ENCODE data around the gene IER2.

The IER2 gene

DNA sequence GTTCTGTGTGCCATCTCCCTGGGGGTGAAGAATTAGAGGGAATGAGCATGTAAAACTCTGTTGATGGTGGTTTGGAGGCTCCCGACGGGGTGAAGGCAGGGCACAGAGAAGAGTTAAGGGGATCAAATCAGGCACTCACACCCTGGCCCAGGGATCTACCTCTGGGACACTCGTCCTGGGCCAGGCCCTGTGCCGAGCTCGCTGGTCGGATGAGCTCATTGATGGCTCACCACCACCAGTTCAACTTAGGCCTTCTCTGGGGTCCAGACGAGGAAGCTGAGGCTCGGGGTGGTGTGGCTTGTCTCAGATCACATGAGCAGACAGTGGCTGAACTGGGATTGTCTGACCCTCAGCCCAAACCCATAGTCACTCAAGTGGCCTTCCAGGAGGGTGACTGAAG is 30.6 kb upstream of the IER2 start:
- no peak for ATAC-seq

DNA sequence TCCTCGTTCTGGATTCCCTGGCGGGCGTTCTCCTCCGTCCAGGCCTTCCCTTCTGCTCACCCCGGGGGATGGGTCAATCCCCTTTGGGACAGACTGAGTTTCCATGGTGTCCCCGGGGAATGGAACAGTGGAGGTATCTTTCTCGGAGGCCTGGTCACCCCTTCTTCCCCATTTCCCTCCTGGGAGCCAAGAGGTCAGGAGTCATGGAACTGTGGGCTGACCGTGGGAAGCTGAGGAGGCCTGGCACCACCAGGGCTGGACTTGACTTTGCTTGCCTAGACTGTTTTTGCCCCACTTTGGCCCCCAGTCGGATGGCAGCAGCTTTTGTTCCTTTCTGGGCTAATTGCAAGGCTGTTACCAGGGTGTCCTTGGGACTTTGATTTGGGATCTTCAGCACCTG is 30.2 kb upstream of the IER2 start:
- no peak for ATAC-seq

DNA sequence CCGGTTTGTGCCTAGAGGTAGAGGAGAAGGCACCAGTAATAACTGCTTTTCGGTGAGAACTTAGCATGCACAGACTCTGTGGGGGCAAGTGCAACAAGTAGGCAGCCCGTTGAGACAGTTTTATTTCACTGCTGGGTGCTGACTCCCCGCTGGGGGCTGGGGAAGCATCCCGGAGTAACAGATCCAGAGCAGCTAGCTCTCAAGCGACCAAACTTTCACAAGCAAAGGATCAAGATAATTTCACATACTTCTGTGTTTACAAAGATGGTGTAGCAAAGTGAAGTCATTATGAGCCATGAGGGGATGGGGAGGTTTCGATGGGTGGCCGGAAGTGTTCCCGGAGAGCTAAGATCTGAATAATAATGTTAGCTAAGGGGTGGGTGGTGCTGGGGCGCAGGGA is 29.4 kb upstream of the IER2 start:
- ATAC-seq = no peak

DNA sequence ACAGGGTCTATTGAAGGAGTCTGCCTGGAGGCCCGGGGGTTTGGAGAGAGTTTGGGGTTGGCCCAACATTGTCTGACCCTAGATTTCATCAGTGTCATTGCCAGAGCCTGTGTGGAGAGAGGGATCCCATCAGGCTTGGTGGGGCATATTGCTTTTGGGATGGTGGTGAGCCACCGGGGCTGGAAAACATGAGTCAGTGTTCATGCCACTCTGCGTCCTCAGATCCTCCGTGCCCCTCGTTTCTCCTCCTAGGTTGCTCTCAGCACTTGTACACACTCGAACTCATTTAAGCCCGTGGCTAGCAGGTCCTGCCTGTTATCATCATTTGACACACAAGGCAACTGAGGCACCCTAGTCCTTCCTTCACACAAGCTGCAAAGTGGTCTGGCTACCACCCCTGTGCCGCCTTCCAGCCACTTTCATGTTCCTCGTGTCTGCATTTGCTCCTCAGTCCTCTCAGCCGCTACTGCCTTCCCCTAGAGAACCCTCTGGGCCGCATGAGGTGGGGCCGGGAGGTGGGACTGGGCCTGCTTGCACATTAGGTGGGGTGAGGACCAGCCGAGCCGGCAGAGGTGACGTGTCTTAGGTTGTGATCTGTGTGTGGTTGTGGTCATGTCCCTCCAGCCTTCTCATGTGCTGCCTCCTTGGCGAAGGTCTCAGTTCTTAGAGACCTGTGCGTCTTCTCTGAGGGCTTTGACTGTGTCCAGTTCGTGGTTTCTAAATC is 28.5 kb upstream of the IER2 start:
- no peak for ATAC-seq

DNA sequence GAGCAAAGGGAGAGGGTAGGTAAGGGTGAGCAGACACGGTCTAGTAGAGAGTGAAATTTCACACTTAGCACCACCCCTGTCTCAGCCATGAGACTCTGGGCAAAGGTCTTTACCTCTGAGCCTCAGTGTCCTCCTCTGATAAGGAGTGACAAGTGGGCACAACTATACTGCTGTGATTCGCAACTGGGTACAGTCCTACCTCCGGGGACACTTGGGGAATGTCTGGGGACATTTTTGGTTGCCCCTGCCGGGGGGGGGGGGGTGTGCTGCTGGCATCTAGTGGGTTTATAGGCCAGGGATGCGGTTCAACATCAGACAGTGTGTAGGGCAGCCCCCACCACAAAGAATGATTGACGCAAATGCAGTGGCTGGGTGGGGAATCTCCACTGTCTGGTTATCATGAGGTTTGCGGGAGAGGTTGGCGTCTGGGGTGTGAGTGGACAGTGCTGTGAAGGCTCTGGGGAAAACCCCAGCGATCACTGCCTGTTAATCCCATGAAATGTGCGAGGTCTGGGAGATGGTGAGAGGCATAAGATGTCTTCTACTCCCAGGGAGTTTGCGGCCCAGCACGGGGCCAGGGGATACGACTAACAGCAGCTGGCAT is 27.8 kb upstream of the IER2 start:
- ATAC-seq = no peak

DNA sequence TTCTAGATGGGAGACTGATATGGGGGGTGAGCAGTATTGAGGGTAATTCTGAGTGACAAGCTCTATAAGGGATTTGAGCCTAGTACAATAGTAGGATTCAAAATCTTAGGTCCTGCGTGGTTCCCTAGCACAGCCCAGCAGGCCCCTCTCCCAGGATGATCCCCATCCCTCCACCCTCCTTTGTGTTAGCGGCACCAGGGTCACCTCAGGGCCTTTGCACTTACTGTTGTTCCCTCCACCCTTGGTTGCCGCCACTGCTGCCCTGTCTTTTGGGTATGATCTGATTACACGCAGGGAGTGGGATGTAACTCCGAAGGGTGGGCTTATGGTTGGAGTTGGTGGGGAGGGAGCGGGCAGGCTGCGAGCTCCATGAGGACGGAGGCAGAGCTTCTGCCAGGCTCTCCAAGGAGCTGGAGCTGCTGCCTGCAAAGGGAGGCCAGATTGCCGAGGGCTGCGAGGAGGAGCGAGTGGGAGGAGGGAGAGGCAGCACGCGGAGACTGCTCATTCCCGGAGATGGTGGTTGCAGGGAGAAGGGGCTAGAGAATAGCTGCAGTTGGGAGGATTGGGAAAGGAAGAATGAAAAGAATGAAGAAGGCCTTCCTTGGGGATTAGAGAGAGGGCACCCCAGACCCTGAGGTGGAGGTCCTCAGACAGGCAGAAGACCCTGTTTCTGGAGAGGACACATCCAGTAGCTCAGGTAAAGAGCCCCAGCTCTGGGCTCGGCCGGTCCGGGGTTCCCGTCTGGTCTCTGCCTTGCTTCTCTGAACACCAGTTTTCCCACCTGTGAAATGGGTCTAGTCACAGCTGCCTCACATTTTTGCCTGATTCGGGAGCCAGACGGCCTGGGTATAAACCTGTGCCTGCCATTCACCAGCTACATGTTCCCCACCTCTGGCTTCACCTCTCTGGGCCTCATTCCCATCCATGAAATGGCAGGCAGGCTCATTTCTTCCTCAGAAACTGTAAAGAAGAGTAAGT is 26.9 kb upstream of the IER2 start:
- no peak for ATAC-seq

DNA sequence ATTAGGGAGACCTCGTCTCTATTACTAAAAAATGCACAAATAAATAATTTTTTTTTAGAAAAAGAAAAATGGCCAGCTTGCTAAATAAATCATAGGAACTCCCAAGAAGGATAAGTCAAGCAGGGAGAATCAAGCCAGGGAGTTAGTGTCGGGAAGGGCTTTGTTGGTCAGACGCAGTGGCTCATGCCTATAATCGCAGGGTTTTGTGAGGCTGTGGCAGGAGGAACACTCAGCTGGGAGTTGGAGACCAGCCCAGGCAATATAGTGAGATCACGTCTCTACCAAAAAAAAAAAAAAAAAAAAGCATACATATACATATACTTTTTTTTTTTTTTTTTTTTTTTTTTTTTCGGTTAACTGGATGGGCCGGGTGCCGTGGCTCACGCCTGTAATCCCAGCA is 23.2 kb upstream of the IER2 start:
- no peak for ATAC-seq

DNA sequence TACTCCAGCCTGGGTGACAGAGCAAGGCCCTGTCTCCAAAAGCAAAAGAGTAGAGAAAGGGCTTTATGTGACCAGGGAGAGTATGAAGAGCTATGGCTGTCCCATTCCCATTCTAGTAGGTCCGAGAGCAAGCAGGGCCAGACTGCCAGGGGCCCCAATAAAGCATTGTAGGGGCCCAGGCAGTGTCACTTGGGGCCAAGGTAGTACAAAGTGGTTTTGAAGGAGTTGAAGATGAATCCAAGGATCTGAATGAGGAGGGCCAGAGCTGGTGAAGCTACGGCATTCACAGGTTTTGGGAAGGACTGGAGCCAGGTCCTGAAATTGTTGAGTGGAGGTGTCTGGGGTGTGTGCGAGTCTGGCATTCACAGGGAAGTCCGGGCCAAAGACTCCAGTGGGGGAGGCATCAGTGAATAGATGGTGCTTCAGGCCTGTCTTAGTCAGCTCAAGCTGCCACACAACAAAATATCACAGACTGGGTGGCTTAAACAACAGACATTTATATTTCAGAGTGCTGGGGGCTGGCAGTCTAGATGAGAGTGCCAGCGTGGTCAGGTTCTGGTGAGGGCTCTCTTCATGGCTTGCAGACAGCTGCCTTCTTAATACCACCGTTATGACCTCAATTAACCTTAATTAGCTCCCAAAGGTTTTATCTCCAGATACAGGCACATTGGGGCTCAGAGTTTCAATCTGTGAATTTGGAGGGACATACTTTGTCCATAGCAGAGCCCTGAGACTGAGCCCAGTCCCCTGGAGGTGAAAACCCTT is 22.2 kb upstream of the IER2 start:
- ATAC-seq = no peak

DNA sequence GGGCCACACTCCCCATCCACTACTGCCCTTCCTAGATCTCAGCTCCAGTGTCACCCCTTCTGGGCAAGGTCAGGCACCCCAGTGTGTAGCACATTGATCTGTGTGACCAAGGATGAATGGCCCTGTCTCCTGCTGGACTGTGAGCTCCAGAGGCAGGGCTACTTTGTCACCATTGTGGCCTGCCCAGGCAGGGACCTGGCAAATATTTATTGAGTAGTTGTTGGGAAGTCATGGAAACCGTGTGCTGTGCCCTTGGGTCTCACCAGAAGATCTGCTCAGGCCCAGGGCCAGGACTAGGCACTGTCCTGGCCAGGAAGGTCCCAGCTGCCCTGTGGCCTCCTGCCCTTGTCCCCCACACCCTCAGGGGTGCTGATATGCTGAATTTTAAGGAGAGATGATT is 21.6 kb upstream of the IER2 start:
- ATAC-seq = no peak

DNA sequence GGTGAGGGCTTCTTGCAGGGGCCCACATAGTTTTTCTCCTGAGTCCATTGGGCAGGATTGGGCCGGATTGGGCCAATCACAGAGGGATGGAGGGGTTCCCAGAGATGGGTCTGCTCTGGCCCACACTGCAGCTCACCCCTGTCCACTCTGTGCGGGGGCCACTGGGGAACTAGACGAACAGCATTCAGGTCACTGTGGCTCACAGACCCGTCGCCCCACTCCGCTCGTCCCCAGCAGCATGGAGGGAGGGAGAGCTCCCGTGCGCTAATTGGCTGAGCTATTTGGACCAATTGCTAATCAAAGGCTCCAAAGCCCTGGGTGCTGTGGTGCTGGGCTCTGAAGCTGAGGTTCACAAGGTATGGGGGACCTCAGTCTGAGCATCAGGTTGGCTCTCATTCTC is 20.8 kb upstream of the IER2 start:
- ATAC-seq = no peak

DNA sequence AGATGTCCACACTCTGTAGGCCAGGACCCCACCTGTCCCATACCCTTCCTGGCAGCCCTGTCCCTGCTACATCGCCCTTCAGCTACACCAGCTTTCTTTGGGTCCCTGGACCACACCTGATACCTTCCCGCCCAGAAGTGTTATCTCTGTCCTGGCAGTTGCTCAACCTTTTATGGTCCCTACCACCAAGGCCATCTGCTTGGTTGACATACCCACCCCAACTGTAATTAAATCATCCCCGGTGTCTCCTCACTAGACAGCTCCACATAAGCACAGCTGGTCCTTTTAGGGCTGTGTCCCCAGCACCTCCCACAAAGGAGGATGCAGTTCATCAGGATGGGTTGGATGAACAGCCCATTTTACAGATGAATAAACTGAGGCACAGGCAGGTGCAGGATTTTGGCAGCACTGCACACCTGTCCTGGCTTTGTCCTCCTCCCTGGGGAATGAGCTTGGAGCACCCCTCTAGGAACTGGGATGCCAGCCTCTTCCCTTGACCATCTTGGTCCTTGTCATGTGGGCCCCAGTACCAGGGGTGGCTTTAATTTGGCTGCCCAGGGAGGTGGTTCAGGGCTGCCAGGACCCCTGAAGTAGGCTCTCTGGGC is 19.2 kb upstream of the IER2 start:
- no peak for ATAC-seq

DNA sequence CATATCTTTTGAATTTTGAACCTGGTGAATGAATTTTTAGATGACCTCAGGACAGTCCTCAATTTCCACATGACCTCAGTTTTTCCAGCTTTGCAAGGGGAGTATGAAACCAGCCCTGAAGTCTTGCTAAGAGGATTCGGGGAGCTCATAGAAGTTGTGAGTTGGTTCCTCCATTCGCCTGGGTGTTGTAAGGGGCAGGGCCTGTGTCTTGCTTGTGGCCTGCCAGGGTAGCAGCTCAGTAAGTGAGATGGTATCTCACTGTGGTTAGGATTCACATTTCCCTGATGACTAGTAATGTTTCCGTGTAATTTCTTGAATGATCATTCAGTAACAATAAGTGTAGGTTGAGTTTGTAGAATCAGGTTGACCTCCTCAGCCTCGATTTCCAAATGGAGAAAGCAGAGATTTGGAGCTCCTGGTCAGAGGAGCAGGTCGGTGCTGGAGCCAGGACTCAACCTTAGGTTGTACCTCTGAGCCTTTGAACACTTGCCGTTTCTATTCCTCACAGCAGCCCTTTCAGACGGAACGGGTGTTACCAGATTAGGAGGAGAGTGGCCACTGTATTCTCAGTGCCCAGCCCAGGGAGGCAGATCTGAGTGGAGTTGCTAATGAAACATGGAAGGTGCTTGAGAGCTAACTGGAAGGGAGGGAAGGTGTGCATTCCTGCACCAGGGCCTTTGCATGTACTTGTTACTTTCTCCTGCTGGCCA is 17.6 kb upstream of the IER2 start:
- ATAC-seq = peak; percentile 96 to 98

DNA sequence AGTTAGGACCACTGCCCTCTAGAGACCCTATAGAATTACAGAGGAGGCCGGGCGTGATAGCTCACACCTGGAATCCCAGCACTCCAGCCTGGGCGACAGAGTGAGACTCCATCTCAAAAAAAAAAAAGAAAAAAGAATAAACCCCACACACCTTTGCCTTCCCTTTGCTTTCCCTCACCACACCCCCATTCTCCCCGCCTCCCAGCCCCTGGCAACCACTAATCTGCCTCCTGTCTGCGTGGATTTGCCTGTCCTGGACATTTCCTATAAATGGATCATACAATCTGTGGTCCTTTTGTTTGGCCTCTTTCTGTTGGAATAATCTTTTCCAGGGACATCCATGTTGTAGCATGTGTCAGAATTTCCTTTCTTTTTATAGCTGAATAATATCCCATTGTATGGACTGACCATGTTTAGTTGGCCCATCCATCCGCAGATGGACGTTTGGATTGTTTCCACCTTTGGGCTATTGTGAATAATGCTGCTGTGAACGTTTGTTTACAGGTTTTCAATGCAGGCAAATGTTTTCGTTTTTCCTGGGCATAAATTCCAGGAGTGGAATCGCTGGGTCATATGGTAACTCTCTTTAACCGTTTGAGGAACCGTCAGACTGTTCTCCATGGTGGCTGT is 16.9 kb upstream of the IER2 start:
- no peak for ATAC-seq

DNA sequence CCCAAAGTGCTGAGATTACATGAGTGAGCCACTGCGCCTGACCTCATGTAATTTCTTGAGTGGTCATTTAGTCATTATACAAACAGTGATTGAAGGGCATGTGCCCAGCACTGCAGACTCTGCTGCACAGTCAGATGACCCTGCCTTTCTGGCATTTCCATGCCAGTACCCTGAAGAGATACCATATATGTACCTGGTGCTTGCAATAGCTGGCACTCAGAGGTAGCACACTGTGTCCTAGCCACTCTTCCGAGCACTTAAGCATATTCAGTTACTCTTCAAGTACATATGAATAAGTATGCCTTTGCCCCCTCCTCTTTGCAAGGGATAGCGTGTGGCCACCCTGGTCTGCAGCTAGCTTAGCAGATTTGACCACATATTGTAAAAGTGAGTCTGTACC is 15.6 kb upstream of the IER2 start:
- no peak for ATAC-seq

DNA sequence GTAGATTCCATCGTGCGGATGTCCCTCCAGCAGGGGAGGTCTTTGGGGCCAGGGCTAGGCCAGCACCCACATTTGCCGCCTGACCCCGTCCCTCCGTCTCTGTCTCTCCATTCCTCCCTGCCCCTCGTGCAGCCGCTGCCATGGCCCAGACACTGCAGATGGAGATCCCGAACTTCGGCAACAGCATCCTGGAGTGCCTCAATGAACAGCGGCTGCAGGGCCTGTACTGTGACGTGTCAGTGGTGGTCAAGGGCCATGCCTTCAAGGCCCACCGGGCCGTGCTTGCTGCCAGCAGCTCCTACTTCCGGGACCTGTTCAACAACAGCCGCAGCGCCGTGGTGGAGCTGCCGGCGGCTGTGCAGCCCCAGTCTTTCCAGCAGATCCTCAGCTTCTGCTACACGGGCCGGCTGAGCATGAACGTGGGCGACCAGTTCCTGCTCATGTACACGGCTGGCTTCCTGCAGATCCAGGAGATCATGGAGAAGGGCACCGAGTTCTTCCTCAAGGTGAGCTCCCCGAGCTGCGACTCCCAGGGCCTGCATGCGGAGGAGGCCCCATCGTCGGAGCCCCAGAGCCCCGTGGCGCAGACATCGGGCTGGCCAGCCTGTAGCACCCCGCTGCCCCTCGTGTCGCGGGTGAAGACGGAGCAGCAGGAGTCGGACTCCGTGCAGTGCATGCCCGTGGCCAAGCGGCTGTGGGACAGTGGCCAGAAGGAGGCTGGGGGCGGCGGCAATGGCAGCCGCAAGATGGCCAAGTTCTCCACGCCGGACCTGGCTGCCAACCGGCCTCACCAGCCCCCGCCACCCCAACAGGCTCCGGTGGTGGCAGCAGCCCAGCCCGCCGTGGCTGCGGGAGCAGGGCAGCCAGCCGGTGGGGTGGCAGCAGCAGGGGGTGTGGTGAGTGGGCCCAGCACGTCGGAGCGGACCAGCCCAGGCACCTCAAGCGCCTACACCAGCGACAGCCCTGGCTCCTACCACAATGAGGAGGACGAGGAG is 14.8 kb upstream of the IER2 start:
- no peak for ATAC-seq

DNA sequence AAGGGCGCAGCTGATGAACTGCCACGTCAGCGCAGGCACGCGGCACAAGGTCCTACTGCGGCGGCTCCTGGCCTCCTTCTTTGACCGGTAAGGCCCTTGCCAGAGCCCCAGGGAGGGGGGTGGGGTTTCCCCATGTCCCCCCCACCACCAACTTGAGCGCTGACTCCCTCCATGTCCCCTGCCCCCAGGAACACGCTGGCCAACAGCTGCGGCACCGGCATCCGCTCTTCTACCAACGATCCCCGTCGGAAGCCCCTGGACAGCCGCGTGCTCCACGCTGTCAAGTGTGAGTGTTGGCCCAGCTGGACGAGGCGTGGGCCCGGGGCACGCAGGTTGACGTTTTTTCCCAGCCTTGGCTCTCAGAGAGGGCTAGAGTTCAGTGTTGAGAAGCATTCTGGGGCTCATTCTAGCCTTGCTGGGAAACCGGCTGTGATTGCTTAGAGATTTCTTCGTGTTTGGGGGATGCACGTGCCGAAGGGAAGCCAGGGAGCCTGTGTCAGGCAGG is 12.9 kb upstream of the IER2 start:
- ATAC-seq = no peak

DNA sequence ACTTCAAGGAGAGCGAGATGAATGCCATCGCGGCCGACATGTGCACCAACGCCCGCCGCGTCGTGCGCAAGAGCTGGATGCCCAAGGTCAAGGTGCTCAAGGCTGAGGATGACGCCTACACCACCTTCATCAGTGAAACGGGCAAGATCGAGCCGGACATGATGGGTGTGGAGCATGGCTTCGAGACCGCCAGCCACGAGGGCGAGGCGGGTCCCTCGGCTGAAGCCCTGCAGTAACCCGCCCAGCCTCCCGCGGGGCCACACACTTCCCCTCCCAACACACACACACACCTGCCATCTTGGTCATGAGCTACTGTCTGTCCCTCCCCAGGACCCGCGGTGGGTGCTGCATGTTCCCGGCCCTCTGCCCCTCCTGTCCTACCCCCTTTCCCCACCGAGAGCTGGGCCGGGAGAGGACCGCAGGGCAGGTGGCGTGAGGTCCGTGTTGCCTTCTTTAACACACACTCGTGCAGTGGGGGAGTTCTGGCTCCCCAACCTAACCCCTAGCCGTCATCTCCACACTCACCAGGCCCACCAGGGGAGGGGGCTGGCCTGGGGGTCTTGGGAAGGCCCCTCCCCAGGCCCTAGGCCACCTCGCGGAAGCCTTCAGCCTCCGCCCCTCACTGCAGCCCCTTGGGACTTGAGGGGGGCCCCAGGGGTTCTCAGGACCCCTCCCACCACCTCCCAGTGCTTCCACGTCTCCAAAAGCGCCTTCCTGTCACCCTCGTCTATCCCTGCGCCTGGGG is 11.9 kb upstream of the IER2 start:
- no peak for ATAC-seq

DNA sequence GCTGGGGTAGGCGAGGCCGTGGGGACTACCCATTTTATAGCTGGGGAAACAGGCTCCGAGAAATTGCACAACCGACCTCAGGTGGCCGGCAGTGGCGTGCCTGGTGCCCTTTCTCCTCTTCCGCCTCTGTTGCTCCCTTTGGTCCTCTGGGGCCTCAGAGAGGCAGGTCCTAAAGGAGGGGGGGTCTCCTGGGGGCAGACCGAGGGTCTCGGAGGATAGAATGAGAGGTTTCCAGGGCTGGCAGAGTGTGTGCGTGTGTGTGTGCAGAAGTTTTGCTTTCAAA is 11.4 kb upstream of the IER2 start:
- ATAC-seq = no peak

DNA sequence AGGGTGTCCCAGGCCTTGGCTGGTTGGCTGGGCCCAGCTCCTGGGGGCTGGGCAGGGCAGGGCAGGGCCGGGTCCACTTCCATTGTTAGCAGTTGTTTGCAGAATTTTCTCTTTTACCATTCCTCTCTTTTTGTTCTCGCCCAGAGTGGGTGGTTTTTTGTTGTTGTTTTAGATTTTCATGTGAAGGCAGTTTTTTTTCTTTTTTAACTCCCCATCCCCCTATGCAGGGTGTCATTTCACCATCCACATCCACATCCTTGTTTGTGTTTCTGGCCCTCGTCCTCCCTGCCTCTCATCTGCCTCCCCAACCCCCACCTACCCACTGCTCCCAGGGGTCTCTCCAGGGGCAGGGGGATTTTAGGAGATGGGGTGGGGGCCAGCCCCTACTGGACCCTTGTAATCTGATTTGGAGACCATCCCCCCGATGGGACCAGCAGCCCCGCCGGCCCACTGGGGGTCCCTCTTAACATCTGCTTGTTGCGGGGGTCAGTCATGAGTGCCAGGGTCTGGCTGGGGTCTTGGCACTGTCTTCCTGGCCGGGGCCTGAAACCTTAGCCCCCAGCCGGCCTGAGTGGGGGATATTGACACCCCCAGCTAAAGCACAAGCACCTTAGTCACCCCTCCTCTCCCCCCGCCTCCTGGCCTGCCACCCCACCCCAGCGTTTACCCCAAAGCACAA is 10.4 kb upstream of the IER2 start:
- no peak for ATAC-seq

All from activated CD4-positive, CD25-positive, alpha-beta regulatory T cell treated with anti-CD3 and anti-CD28 coated beads, Interleukin-2, amount 50 U/mL, for 24 hours (primary cell).